OCI-LY7 (cell line): ENCODE results near the gene CYFIP1.

Experiments
- EZH2phosphoT487 ChIP-seq: fragments of 200-600 bp; sonication (generic); IDR thresholded peaks from 2 replicates; pipeline ENCODE4 v1.6.1; 2018; ENCODE audit warnings: low read depth, borderline replicate concordance, mild to moderate bottlenecking, mixed run types, antibody characterized with exemption, low read length, moderate library complexity, mixed read lengths
- TF ChIP-seq, protein P1 (sequence below): fragments of 200-600 bp; sonication (generic); conservative IDR thresholded peaks from 2 replicates; pipeline ENCODE4 v1.5.1; 2014; ENCODE audit warnings: mild to moderate bottlenecking, antibody characterized with exemption, low read length, moderate library complexity, mixed read lengths

DNA sequence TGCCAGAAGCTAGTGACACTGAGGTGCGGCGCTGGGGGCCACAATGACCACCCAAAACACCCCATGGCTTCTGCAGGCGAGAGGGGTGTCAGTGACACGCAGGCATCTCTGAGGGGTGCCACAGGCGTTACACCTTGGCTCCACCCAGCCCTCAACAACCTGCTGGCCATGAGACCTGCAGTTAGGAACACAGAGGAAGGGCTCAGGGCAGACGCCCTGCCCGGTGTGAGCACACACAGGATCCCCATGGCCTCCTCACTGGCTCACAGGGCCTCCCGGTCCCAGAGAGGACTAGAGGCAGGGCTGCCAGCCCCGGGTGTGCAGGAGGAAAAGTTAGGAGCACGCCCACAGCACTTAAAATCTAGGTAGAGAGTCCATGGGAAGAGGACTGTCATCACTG lies 35.1 kb downstream of the CYFIP1 start:
- TF ChIP-seq, protein P1, sequence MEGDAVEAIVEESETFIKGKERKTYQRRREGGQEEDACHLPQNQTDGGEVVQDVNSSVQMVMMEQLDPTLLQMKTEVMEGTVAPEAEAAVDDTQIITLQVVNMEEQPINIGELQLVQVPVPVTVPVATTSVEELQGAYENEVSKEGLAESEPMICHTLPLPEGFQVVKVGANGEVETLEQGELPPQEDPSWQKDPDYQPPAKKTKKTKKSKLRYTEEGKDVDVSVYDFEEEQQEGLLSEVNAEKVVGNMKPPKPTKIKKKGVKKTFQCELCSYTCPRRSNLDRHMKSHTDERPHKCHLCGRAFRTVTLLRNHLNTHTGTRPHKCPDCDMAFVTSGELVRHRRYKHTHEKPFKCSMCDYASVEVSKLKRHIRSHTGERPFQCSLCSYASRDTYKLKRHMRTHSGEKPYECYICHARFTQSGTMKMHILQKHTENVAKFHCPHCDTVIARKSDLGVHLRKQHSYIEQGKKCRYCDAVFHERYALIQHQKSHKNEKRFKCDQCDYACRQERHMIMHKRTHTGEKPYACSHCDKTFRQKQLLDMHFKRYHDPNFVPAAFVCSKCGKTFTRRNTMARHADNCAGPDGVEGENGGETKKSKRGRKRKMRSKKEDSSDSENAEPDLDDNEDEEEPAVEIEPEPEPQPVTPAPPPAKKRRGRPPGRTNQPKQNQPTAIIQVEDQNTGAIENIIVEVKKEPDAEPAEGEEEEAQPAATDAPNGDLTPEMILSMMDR = no peak
- no peak for TF ChIP-seq EZH2phosphoT487
